Transverse colon (tissue), 4 donors: ENCODE measurements around the gene WNT11. TPM values are rescaled to one million over a fixed set of nuclear protein-coding genes. Genes with fewer than 3 reads are reported as not detected.

Experiments
- DNase-seq: peaks from one replicate; pipeline ENCODE4 v3.0.0-alpha.2; 2019
- H3K27ac ChIP-seq, 4 donors: fragments of 200-600 bp; sonication (generic); 2 replicates each; pipeline ENCODE4 v1.5.1; 2016 to 2018; ENCODE audit warnings: inconsistent platforms in 4 of 4
- H3K27me3 ChIP-seq: fragments of 200-600 bp; sonication (generic); 2 replicates; pipeline ENCODE4 v1.5.1; 2017; ENCODE audit warnings: inconsistent platforms
- H3K36me3 ChIP-seq, 4 donors: fragments of 200-600 bp; sonication (generic); 2 replicates each; pipeline ENCODE4 v1.5.1; 2017 to 2019; ENCODE audit warnings: inconsistent platforms in 4 of 4
- H3K4me1 ChIP-seq, 4 donors: fragments of 200-600 bp; sonication (generic); 2 replicates each; pipeline ENCODE4 v1.5.1; 2017 to 2020; ENCODE audit warnings: inconsistent platforms in 4 of 4
- H3K4me3 ChIP-seq, 4 donors: fragments of 200-600 bp; sonication (generic); 1 replicate in 1 of 4; 2 replicates in 3 of 4; pipeline versions ENCODE4 v1.5.1 to v1.6.1; 2017 to 2019; ENCODE audit warnings: inconsistent platforms in 4 of 4
- H3K9me3 ChIP-seq, 2 donors: fragments of 200-600 bp; sonication (generic); 2 replicates each; pipeline ENCODE4 v1.5.1; 2017 to 2019; ENCODE audit warnings: inconsistent platforms in 2 of 2
- EP300 ChIP-seq: sonication (generic); formaldehyde crosslinking; IDR thresholded peaks from one replicate; pipeline ENCODE4 v1.6.1; 2017; ENCODE audit warnings: antibody characterized with exemption, low read depth
- POLR2A ChIP-seq: fragments of 450-650 bp; IDR thresholded peaks from one replicate; pipeline ENCODE4 v1.6.1; 2016; ENCODE audit warnings: antibody characterized with exemption, mild to moderate bottlenecking, moderate library complexity
- POLR2AphosphoS5 ChIP-seq, 3 donors: sonication (generic); formaldehyde crosslinking; IDR thresholded peaks; one replicate each; pipeline ENCODE4 v1.6.1; 2016; ENCODE audit warnings: antibody characterized with exemption in 3 of 3
- WGBS, 2 donors: methylation state at CpG; one replicate each; pipeline ENCODE4 v1.1.5; 2018; ENCODE audit warnings: low coverage in 1 of 2; 5-methylcytosine and 5-hydroxymethylcytosine counted together
- in situ Hi-C, 4 donors: fragments of 200-750 bp; cut with MboI; loops; one replicate each; pipeline versions ENCODE4 v1.15.0 to v1.15.1; 2017; ENCODE audit warnings: low sequenced_read_pairs in 3 of 4, low pct_ligation_motif_present in 1 of 4, low pct_unique_long_range_greater_than_20kb in 1 of 4
- intact Hi-C: fragments of 100-400 bp; cut with DNase I; formaldehyde crosslinking; loops from one replicate; pipeline ENCODE4 v1.15.1; 2023; ENCODE audit warnings: low total_unique reads
- total RNA-seq, 4 donors: library from RNA; depleted of rRNA; stranded (reverse); fragments of >200 nt; gene quantifications; one replicate each; pipeline ENCODE4 v1.1.0, GENCODE V29; 2016
- TF ChIP-seq, protein P1 (sequence below), 5 experiments: fragments of 200-600 bp in 3 of 5; fragments of 450-650 bp in 2 of 5; sonication (generic) in 3 of 5; IDR thresholded peaks; 1 replicate in 2 of 5; 2 replicates in 3 of 5; pipeline ENCODE4 v1.5.1; 2016 to 2017; ENCODE audit warnings: antibody characterized with exemption in 5 of 5, inconsistent platforms in 3 of 5, mild to moderate bottlenecking in 2 of 5, moderate library complexity in 1 of 5

The WNT11 gene
- total RNA-seq, 4 donors from 2014 or later = 2.4 to 14.6 (median 9.9) TPM

- no peak for DNase-seq
- WGBS, 2 donors = 92% methylated on average over 3 of the region's 3 CpGs; no CpG with 5 or more reads in 1 of the 2 donors
- H3K4me3 ChIP-seq = no peak overlapping the region
- H3K9me3 ChIP-seq = no peaks in the 10 kb centered on the region
- intact Hi-C loops = no loop called here
- in situ Hi-C loops = no loop called here
- no peak overlapping the region for H3K27ac ChIP-seq
- no peaks in the 10 kb centered on the region for H3K27me3 ChIP-seq
- TF ChIP-seq, protein P1, sequence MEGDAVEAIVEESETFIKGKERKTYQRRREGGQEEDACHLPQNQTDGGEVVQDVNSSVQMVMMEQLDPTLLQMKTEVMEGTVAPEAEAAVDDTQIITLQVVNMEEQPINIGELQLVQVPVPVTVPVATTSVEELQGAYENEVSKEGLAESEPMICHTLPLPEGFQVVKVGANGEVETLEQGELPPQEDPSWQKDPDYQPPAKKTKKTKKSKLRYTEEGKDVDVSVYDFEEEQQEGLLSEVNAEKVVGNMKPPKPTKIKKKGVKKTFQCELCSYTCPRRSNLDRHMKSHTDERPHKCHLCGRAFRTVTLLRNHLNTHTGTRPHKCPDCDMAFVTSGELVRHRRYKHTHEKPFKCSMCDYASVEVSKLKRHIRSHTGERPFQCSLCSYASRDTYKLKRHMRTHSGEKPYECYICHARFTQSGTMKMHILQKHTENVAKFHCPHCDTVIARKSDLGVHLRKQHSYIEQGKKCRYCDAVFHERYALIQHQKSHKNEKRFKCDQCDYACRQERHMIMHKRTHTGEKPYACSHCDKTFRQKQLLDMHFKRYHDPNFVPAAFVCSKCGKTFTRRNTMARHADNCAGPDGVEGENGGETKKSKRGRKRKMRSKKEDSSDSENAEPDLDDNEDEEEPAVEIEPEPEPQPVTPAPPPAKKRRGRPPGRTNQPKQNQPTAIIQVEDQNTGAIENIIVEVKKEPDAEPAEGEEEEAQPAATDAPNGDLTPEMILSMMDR (IDR thresholded peaks at IDR 0.05) = no peak
- TF ChIP-seq EP300 (no peak), POLR2AphosphoS5 (IDR thresholded peaks at IDR 0.05) (no peak), POLR2A (no peak)
- H3K4me1 ChIP-seq = no peaks in the 10 kb centered on the region
- no peaks in the 10 kb centered on the region for H3K36me3 ChIP-seq
These were observed 44.9 kb upstream of the WNT11 start for GRCh38 chr11:76251226-76251575.

- Histone ChIP-seq H3K27me3 (no peaks in the 10 kb centered on the region), H3K4me1 (no peaks in the 10 kb centered on the region), H3K36me3 (no peaks in the 10 kb centered on the region), H3K27ac (no peak overlapping the region), H3K4me3 (no peak overlapping the region), H3K9me3 (no peaks in the 10 kb centered on the region)
- no peak for DNase-seq
- in situ Hi-C loops (no loop called here), intact Hi-C loops (no loop called here)
- 86 to 100% methylated on average over 2 to 5 of the region's 6 CpGs for WGBS, 2 donors
- TF ChIP-seq, protein P1 (IDR thresholded peaks at IDR 0.05) = no peak
- no peak for TF ChIP-seq EP300
- TF ChIP-seq POLR2A = no peak
- no peak for TF ChIP-seq POLR2AphosphoS5 (IDR thresholded peaks at IDR 0.05)
These were observed 44.4 kb upstream of the WNT11 start for GRCh38 chr11:76250520-76251225.

DNA sequence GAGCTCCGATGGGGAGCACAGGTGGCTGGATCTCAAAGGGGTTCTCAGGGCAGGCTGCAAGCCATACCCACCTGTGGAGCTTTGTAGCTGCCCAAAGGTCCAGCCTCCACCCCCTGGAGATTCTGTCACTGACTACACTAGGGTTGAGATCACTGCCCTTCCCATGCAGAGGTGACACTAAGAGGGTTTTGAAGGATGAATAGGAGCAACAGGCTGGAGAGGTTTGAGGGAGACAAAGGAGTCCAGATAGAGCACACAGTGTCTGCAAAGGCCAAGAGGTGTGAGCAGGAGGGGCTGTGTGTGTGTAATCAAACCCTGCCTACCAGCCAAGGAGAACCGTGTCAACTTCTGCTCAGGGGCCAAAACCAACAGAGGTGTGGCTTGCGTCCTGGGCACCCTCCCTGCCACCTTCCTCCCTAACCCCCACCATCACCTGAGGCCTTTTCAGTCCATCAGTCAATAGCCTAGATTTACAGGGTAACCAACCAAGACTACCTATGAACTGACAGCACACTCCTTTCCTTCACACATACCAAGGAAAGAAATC, 43.0 kb upstream of the WNT11 start:
- no peaks in the 10 kb centered on the region for H3K4me1 ChIP-seq
- no peaks in the 10 kb centered on the region for H3K36me3 ChIP-seq
- in situ Hi-C loops (no loop called here), intact Hi-C loops (no loop called here)
- no peaks in the 10 kb centered on the region for H3K27me3 ChIP-seq
- peak; percentile 40 for DNase-seq
- no peak overlapping the region for H3K4me3 ChIP-seq
- no peaks in the 10 kb centered on the region for H3K9me3 ChIP-seq
- WGBS, 2 donors = 48 to 71% methylated on average over 1 to 3 of the region's 3 CpGs
- H3K27ac ChIP-seq = no peak overlapping the region
- TF ChIP-seq POLR2AphosphoS5 (IDR thresholded peaks at IDR 0.05) = no peak
- no peak for TF ChIP-seq POLR2A
- TF ChIP-seq, protein P1 (IDR thresholded peaks at IDR 0.05) = no peak
- no peak for TF ChIP-seq EP300

DNA sequence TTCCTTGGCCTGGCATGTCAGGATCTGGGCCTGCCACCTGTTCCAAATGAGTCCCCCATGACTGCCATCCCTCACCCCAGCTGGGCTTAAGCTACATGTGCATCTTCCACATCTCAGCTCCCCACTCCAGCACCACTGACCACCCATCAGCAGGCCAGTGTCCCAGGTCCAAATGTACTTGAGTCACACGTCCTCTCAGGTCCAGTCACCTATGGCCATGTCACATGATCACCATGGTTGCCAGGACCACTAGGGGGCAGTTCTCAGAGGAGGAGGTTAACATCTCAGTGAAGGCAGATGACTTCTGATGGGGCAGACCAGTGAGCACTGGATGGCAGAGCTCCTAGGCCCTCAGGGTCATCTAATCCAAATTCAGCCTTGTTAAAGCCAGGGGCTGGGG, 41.9 kb upstream of the WNT11 start:
- 82% methylated on average over 1 of the region's 1 CpG; no CpG with 5 or more reads in 1 of the 2 donors for WGBS, 2 donors
- Histone ChIP-seq H3K36me3 (no peaks in the 10 kb centered on the region), H3K9me3 (no peaks in the 10 kb centered on the region), H3K4me3 (no peak overlapping the region), H3K4me1 (no peaks in the 10 kb centered on the region), H3K27me3 (no peaks in the 10 kb centered on the region), H3K27ac (no peak overlapping the region)
- DNase-seq = no peak
- no peak for TF ChIP-seq POLR2A
- TF ChIP-seq EP300 = no peak
- TF ChIP-seq, protein P1 (IDR thresholded peaks at IDR 0.05) = no peak
- no peak for TF ChIP-seq POLR2AphosphoS5 (IDR thresholded peaks at IDR 0.05)
- in situ Hi-C loops (no loop called here), intact Hi-C loops (no loop called here)
